IMR-90 (cell line): ENCODE measurements around the gene TMTC2. TPM values are rescaled to one million over a fixed set of nuclear protein-coding genes. Genes with fewer than 3 reads are reported as not detected.

Source experiments
- ATAC-seq: fragments of 200-7000 bp; cut with Tn5 transposase; 2 replicates; pipeline ENCODE4 v1.9.1; 2020; ENCODE audit warnings: low read depth, mild to moderate bottlenecking, moderate library complexity
- BruUV-seq: library from RNA; stranded (reverse); fragments of 400-500 nt; replicated peaks from 2 replicates; lab custom pipeline; 2021; lab: Mats Ljungman, UMichigan
- CTCF ChIA-PET: fragments of 300-600 bp; formaldehyde crosslinking; extraction: SDS; loops from one replicate; lab custom pipeline; 2021; ENCODE audit warnings: antibody characterized with exemption; lab: Yijun Ruan, JAX
- POLR2A ChIA-PET: fragments of 300-600 bp; sonication (Branson Sonifier 250); formaldehyde crosslinking; loops from one replicate; lab custom pipeline; 2022; ENCODE audit warnings: antibody characterized with exemption; ENCODE audit not compliant: unreplicated experiment; lab: Charles Lee
- DNase-seq: peaks from one replicate; pipeline ENCODE4 v3.0.0; 2013
- H2AFZ ChIP-seq: replicated peaks from 2 replicates; pipeline ENCODE3; 2013; ENCODE audit warnings: low read length, mild to moderate bottlenecking; ENCODE audit not compliant: poor library complexity
- H2AK5ac ChIP-seq: 2 replicates; pipeline ENCODE4 v1.6.1; 2013; ENCODE audit warnings: low read depth, low read length, inconsistent platforms
- H2AK9ac ChIP-seq: replicated peaks from 2 replicates; pipeline ENCODE3; 2013; ENCODE audit warnings: mild to moderate bottlenecking, low read depth, low read length, moderate library complexity; ENCODE audit not compliant: poor library complexity
- H2BK120ac ChIP-seq: 2 replicates; pipeline ENCODE4 v1.6.1; 2013; ENCODE audit warnings: low read depth, low read length, inconsistent platforms
- H2BK15ac ChIP-seq: 3 replicates; pipeline ENCODE4 v1.6.1; 2013; ENCODE audit warnings: low read depth, low read length, inconsistent platforms
- H2BK20ac ChIP-seq: 2 replicates; pipeline ENCODE4 v1.6.1; 2013; ENCODE audit warnings: low read depth, mild to moderate bottlenecking, inconsistent platforms, low read length, moderate library complexity
- H2BK5ac ChIP-seq: 2 replicates; pipeline ENCODE4 v1.6.1; 2013; ENCODE audit warnings: mild to moderate bottlenecking, low read depth, low read length, inconsistent platforms; ENCODE audit not compliant: poor library complexity, severe bottlenecking
- H3K14ac ChIP-seq: replicated peaks from 2 replicates; pipeline ENCODE4 v1.6.1; 2013; ENCODE audit warnings: low read depth, low read length, inconsistent platforms
- H3K18ac ChIP-seq: 2 replicates; pipeline ENCODE4 v1.6.1; 2013; ENCODE audit warnings: low read depth, low read length, control low read depth
- H3K23ac ChIP-seq: 2 replicates; pipeline ENCODE4 v1.6.1; 2013; ENCODE audit warnings: low read depth, low read length, inconsistent platforms
- H3K27ac ChIP-seq: 2 replicates; pipeline ENCODE4 v1.5.1; 2013; ENCODE audit warnings: mild to moderate bottlenecking, control low read depth, low read length; ENCODE audit not compliant: insufficient read depth
- H3K27me3 ChIP-seq: 2 replicates; pipeline ENCODE4 v1.6.1; 2013; ENCODE audit warnings: low read length; ENCODE audit not compliant: control insufficient read depth, insufficient read depth
- H3K36me3 ChIP-seq: 2 replicates; pipeline ENCODE4 v1.6.1; 2013; ENCODE audit warnings: low read length, mixed read lengths; ENCODE audit not compliant: control insufficient read depth, insufficient read depth
- H3K4ac ChIP-seq: 2 replicates; pipeline ENCODE4 v1.6.1; 2013; ENCODE audit warnings: low read depth, low read length, inconsistent platforms
- H3K4me1 ChIP-seq: 2 replicates; pipeline ENCODE4 v1.6.1; 2013; ENCODE audit warnings: low read length, mixed read lengths; ENCODE audit not compliant: control insufficient read depth, insufficient read depth
- H3K4me2 ChIP-seq: 2 replicates; pipeline ENCODE4 v1.6.1; 2013; ENCODE audit warnings: low read depth, mild to moderate bottlenecking, control low read depth, low read length, moderate library complexity
- H3K4me3 ChIP-seq: 2 replicates; pipeline ENCODE4 v1.5.1; 2013; ENCODE audit warnings: low read depth, mild to moderate bottlenecking, control low read depth, low read length, moderate library complexity; ENCODE audit not compliant: insufficient read depth
- H3K56ac ChIP-seq: 2 replicates; pipeline ENCODE4 v1.6.1; 2013; ENCODE audit warnings: low read length, inconsistent platforms; ENCODE audit not compliant: insufficient read depth; ENCODE audit errors: extremely low read depth
- H3K79me1 ChIP-seq, 2 experiments: 2 replicates each; pipeline ENCODE4 v1.6.1; 2013; ENCODE audit warnings: low read length in 2 of 2, inconsistent platforms in 1 of 2, low read depth in 1 of 2
- H3K9ac ChIP-seq: 2 replicates; pipeline ENCODE4 v1.6.1; 2013; ENCODE audit warnings: low read depth, low read length, control low read depth
- H3K9me1 ChIP-seq: 2 replicates; pipeline ENCODE4 v1.6.1; 2013; ENCODE audit warnings: low read length, inconsistent platforms; ENCODE audit not compliant: insufficient read depth
- H3K9me3 ChIP-seq: 2 replicates; pipeline ENCODE4 v1.6.1; 2013; ENCODE audit warnings: low read length; ENCODE audit not compliant: control insufficient read depth, insufficient read depth
- H4K20me1 ChIP-seq: 2 replicates; pipeline ENCODE4 v1.6.1; 2013; ENCODE audit warnings: low read length, inconsistent platforms; ENCODE audit not compliant: insufficient read depth
- H4K5ac ChIP-seq: 2 replicates; pipeline ENCODE4 v1.6.1; 2013; ENCODE audit warnings: mild to moderate bottlenecking, low read depth, low read length, control low read depth
- H4K8ac ChIP-seq, 2 experiments: 2 replicates each; pipeline ENCODE4 v1.6.1; 2013; ENCODE audit warnings: low read depth in 2 of 2, low read length in 2 of 2, control low read depth in 1 of 2, inconsistent platforms in 1 of 2
- H4K91ac ChIP-seq: 2 replicates; pipeline ENCODE4 v1.6.1; 2013; ENCODE audit warnings: low read depth, low read length, inconsistent platforms; ENCODE audit not compliant: insufficient read depth
- BHLHE40 ChIP-seq: fragments of 150-350 bp; IDR thresholded peaks from 2 replicates; pipeline ENCODE4 v1.6.1; 2016; ENCODE audit warnings: mild to moderate bottlenecking, low read depth, low read length
- CEBPB ChIP-seq: IDR thresholded peaks from 2 replicates; pipeline ENCODE4 v1.6.1; 2012; ENCODE audit warnings: low read depth, low read length, improper control_type of control experiment
- CHD1 ChIP-seq: IDR thresholded peaks from 2 replicates; pipeline ENCODE4 v1.6.1; 2012; ENCODE audit warnings: low read depth, low read length, improper control_type of control experiment
- CTCF ChIP-seq: conservative IDR thresholded peaks from 2 replicates; pipeline ENCODE4 v1.5.1; 2012; ENCODE audit warnings: mild to moderate bottlenecking, low read depth, low read length, improper control_type of control experiment
- FOS ChIP-seq: fragments of 150-350 bp; IDR thresholded peaks from 2 replicates; pipeline ENCODE4 v1.6.1; 2016; ENCODE audit warnings: low read depth, low read length
- MAFK ChIP-seq: IDR thresholded peaks from 2 replicates; pipeline ENCODE4 v1.6.1; 2012; ENCODE audit warnings: low read depth, low read length, improper control_type of control experiment
- MAZ ChIP-seq: IDR thresholded peaks from 2 replicates; pipeline ENCODE4 v1.6.1; 2012; ENCODE audit warnings: low read depth, mild to moderate bottlenecking, low read length, improper control_type of control experiment, moderate library complexity, borderline replicate concordance
- MXI1 ChIP-seq: IDR thresholded peaks from 2 replicates; pipeline ENCODE4 v1.6.1; 2012; ENCODE audit warnings: low read depth, mild to moderate bottlenecking, low read length, moderate library complexity, borderline replicate concordance
- NFE2L2 ChIP-seq: fragments of 150-350 bp; IDR thresholded peaks from 2 replicates; pipeline ENCODE4 v1.6.1; 2016; ENCODE audit warnings: low read depth, mild to moderate bottlenecking, low read length
- POLR2A ChIP-seq: IDR thresholded peaks from 2 replicates; pipeline ENCODE4 v1.6.1; 2012; ENCODE audit warnings: mild to moderate bottlenecking, low read depth, low read length
- RAD21 ChIP-seq: IDR thresholded peaks from 2 replicates; pipeline ENCODE4 v1.6.1; 2012; ENCODE audit warnings: low read length, improper control_type of control experiment
- RCOR1 ChIP-seq: IDR thresholded peaks from 2 replicates; pipeline ENCODE4 v1.6.1; 2012; ENCODE audit warnings: mild to moderate bottlenecking, low read length, improper control_type of control experiment; ENCODE audit not compliant: insufficient replicate concordance
- RFX5 ChIP-seq: IDR thresholded peaks from 2 replicates; pipeline ENCODE4 v1.8.0; 2012; ENCODE audit warnings: low read depth, mild to moderate bottlenecking, low read length, moderate library complexity
- SMC3 ChIP-seq: fragments of 150-350 bp; IDR thresholded peaks from 2 replicates; pipeline ENCODE4 v1.6.1; 2016; ENCODE audit warnings: low read depth, mild to moderate bottlenecking, antibody characterized with exemption, low read length, moderate library complexity
- USF2 ChIP-seq: fragments of 150-350 bp; IDR thresholded peaks from 2 replicates; pipeline ENCODE4 v1.6.1; 2017; ENCODE audit warnings: mild to moderate bottlenecking, antibody characterized with exemption, low read length, low read depth
- WGBS, 2 experiments: methylation state at CpG; one replicate each; pipeline versions ENCODE4 v1.1.5 to v1.1.7; 2013; ENCODE audit warnings: missing lambda C conversion rate in 2 of 2; ENCODE audit not compliant: insufficient read length in 1 of 2; ENCODE audit errors: extremely low coverage in 2 of 2; 5-methylcytosine and 5-hydroxymethylcytosine counted together
- dilution Hi-C: fragments of 300-500 bp; cut with HindIII; formaldehyde crosslinking; loops from one replicate; pipeline ENCODE4 v1.14.3; 2018; ENCODE audit warnings: low sequenced_read_pairs; ENCODE audit not compliant: unreplicated experiment
- in situ Hi-C: fragments of 300-500 bp; cut with MboI; formaldehyde crosslinking; loops from 3 replicates; pipeline ENCODE4 v1.14.3; 2019; ENCODE audit warnings: low sequenced_read_pairs, inconsistent platforms, mixed read lengths
- intact Hi-C: fragments of 100-400 bp; cut with micrococcal nuclease; formaldehyde crosslinking; loops from 2 replicates; pipeline ENCODE4 v1.10.0; 2022
- polyA plus RNA-seq, 3 experiments: library from polyadenylated mRNA; depleted of rRNA; stranded (reverse); fragments of >200 nt; gene quantifications; 2 replicates each; pipeline ENCODE4 v1.2.3, GENCODE V29; 2012; ENCODE audit warnings: low replicate concordance in 1 of 3
- total RNA-seq: library from RNA; depleted of rRNA; stranded (reverse); fragments of >200 nt; gene quantifications from 2 replicates; pipeline ENCODE4 v1.2.3, GENCODE V29; 2012

Gene TMTC2
- total and polyA plus RNA-seq, 2 of the 4 experiments (the other 2 are of a cell fraction), result 0.56 to 1.4 TPM

- no peak overlapping the region for H2BK15ac ChIP-seq
- H4K8ac ChIP-seq, result no peak overlapping the region
- H2AK9ac ChIP-seq, result no peak overlapping the region
- no CpG with 5 or more reads among the region's 3 CpGs for WGBS, 2 experiments
- no peak overlapping the region for H3K27ac ChIP-seq
- no peaks in the 10 kb centered on the region; the same call in 1 of the 2 replicates for H3K9me3 ChIP-seq
- BruUV-seq, result no TSS peak
- no peak for TF ChIP-seq MXI1
- no peak for TF ChIP-seq NFE2L2
- TF ChIP-seq RFX5, result no peak
- TF ChIP-seq POLR2A, result no peak
- TF ChIP-seq MAFK, result no peak
- TF ChIP-seq MAZ, result no peak
- TF ChIP-seq BHLHE40, result no peak
- no peak for TF ChIP-seq CTCF
- TF ChIP-seq FOS, result no peak
- no peak for TF ChIP-seq RCOR1
- no peak for TF ChIP-seq SMC3
- no peak for TF ChIP-seq CEBPB
- no peak for TF ChIP-seq USF2
- no peak for TF ChIP-seq RAD21
- TF ChIP-seq CHD1, result no peak
- no peak overlapping the region for H3K4ac ChIP-seq
- no peak overlapping the region for H3K56ac ChIP-seq
- no peaks in the 10 kb centered on the region for H3K27me3 ChIP-seq
- H3K18ac ChIP-seq, result no peak overlapping the region
- H3K4me2 ChIP-seq, result no peak overlapping the region
- intact Hi-C loops, result no loop called here
- H2BK5ac ChIP-seq, result no peak overlapping the region
- no peaks in the 10 kb centered on the region for H3K4me1 ChIP-seq
- ATAC-seq (no peak), DNase-seq (no peak)
- ChIA-PET CTCF (no interaction called here), POLR2A (no interaction called here)
- H2AK5ac ChIP-seq, result no peak overlapping the region
- in situ Hi-C loops, result no loop called here
- dilution Hi-C loops, result no loop called here
- no peak overlapping the region for H3K4me3 ChIP-seq
- H4K91ac ChIP-seq, result no peak overlapping the region
- H3K14ac ChIP-seq, result no peak overlapping the region
- H4K20me1 ChIP-seq, result no peaks in the 10 kb centered on the region
- no peak overlapping the region for H2AFZ ChIP-seq
- H2BK120ac ChIP-seq, result no peak overlapping the region
- no peaks in the 10 kb centered on the region for H3K9me1 ChIP-seq
- H3K9ac ChIP-seq, result no peak overlapping the region
- no peaks in the 10 kb centered on the region for H3K36me3 ChIP-seq
- no peaks in the 10 kb centered on the region for H3K79me1 ChIP-seq
- no peak overlapping the region for H2BK20ac ChIP-seq
- H3K23ac ChIP-seq, result no peak overlapping the region
- H4K5ac ChIP-seq, result no peak overlapping the region
These were observed 435.9 kb downstream of the TMTC2 start for GRCh38 chr12:83122623-83122934.
